Activated CD4-positive, alpha-beta T cell treated with anti-CD3 and anti-CD28 coated beads, Interleukin-2, Interleukin-6, amounts not matched to agents 100 ng/mL and 50 ng/mL, durations not matched to agents 16 hours and 8 hours (primary cell): ENCODE measurements around the gene ABCC5.
"Not testable (repeated sequence)": the region's sequence is repeated elsewhere in the genome, so short reads cannot be mapped to it uniquely, and the experiment has no call there.

Experiments
- DNase-seq: peaks from one replicate; pipeline ENCODE4 v3.0.0-alpha.2; 2020

Gene ABCC5

DNA sequence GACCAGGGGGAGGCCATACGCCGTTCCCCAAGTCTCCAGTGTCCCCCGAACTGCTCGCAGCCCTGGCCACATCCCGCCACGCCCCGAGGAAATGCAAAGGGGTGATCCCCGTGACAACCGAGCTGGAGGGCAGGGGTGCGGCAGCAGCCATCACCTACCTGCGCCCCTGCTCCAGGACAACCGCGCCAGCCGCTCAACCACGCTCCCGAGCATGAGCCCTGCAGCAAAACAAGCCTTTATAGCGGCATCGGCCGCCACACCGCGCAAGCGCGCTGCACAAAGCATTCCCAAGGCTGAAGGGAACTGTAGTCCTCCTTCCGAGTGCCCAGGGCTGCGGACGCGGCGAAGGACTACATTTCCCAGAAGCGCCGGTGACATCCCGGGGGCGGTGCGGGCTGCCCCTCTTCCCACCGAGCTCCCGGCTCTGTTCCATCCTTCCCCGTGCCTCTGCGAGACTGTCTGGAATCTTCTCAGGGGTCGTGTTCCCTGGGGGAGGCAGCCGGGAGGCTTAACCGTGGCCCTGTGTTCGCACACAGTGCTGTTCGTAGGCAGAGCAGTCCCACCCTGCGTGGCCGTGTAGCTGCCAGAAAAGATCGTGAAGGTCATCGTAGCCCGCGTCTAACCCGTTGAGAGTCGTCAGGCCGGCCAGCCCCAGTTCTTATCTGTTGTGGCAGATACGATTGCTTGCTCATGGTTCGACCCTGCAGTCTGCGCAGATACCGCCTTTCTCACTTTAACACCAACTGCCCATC is at the start of gene ABCC5:
Gene ABCC5, minus strand, starts transcription at position 213 of the 752 bp plus-strand sequence. CDS start 3,492 bp downstream, outside the sequence.
- DNase-seq, result peak; percentile 92

DNA sequence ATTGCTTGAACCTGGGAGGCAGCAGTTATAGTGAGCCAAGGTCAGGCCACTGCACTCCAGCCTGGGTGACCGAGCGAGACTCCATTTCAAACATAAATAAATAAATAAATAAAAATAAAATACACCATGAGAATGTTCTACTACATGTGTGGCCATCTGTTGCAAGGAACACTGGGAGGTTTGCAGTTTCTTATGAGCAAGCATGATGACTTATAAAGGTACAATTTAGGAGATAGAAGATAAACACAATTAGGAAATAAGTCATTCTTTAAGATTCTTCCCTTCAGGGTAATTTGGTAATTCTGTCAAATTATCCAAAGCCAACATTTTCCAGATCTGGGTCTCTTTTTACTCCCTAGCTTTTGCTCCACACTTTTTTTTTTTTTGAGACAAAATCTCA is 48.5 kb upstream of the ABCC5 start:
- DNase-seq, result no peak

DNA sequence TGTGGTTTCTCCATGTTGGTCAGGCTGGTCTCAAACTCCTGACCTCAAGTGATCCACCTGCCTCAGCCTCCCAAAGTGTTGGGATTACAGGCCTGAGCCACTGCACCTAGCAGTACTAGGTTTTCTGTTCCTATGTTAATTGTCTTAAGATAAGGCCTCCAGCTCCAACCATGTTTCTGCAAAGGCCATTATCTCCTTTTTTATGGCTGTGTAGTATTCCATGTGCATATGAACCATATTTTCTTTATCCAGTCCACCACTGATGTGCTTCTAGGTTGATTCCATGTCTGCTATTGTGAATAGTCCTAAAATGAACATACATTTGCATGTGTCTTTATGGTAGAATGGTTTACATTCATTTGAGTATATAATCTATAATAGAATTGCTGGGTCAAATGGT is 45.0 kb upstream of the ABCC5 start:
- DNase-seq, result no peak

DNA sequence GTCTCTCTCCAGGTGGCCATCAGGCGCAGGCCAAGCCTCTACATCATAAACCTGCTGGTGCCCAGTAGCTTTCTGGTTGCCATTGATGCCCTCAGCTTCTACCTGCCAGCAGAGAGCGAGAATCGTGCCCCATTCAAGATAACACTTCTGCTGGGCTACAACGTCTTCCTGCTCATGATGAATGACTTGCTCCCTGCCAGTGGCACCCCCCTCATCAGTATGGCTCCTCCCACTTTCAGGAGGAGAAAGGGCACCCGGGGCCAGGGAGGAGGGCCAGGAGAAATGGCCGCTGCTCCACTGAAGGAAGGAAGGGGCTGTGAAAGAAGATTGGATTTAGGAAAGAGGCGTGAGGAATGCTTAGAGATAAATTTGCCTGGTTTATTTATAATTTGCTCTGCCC is 41.7 kb upstream of the ABCC5 start:
- no peak for DNase-seq

DNA sequence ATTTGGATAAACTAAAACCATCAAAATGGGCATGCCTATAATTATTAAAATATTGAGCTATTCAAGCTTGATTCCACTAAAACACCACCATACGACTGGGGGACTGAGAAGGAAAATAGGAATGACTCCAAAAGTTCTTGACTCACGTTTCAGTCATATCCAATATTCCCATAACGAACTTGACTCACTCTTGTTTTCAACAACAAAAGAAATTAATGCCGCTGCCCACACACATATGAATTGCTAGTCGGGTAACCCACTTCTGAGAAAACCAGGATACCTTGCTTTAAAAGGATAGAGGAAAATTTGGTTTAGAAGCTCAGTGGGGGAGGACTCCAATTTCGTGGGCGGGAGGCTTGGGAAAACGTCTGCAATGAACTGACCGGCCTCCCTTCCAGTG is 40.3 kb upstream of the ABCC5 start:
- no peak for DNase-seq

DNA sequence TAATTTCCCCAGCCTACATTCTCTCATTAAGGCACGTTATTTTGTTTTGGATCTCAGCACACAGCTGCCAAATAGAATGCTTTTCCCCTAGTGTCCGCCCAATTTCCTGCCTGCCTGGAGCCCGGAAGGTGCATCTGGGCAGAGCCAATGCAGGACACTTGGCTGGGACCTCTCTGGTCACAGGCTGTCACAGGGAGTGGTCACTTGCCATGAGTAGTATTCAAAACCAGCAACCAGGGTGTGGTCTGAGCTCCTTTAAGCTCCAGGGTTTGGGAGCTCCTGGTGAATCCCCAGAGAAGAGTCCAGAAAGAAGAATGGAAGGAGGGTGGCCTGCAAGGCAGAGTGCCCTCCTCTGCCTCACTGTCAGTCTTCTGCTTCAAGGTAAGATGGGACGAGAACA is 35.1 kb upstream of the ABCC5 start, which contains the start of gene HTR3C:
Gene HTR3C, plus strand, starts transcription at position 281 of the 400 bp plus-strand sequence. Its CDS starts 34 bp downstream, at position 315.
- DNase-seq, result no peak

DNA sequence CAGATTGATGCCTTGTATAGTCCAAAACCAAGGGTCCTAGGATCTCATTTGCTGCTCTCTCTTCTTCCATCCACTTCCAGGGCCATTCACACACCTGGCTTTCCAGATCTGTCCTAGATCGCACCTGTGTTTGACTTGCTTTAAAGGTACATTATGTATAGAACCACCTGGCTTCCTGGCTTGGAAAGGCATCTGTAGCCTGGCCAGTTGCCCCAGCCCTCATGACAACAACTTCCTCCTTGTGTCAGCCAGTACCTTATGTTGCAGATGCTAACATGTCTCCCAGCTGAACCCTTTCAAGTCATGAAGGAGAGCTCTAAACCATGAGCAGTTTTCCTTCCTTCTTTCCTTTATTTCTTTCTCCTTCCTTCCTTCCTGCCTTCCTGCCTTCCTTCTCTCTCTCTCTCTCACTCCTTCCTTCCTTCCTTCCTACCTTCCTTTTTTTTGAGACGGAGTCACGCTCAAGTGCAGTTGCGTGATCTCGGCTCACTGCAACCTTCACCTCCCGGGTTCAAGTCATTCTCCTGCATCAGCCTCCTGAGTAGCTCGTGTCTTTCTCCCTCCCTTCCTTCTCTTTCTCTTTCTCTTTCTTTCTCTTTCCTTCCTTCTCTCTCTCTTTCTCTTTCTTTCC is 32.6 kb upstream of the ABCC5 start:
- DNase-seq, result no peak

DNA sequence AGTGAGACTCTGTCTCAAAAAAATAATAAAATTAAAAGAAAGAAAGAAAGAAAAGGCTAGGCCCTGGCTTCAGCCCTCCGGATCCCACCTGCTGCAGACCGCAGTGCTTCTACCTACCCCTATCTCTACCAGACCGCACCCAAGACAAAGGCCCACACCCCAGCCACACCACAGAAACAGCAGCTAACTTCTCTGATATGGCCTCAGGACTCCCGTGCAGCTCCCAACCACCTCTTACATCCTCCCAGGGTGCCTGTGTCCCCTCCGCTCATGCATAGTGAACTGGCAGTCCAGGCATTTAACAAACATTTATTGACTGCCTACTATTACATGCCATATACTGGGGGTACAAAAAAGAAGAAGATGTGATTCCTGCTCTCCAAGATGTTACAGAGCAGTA is 28.3 kb upstream of the ABCC5 start:
- no peak for DNase-seq

DNA sequence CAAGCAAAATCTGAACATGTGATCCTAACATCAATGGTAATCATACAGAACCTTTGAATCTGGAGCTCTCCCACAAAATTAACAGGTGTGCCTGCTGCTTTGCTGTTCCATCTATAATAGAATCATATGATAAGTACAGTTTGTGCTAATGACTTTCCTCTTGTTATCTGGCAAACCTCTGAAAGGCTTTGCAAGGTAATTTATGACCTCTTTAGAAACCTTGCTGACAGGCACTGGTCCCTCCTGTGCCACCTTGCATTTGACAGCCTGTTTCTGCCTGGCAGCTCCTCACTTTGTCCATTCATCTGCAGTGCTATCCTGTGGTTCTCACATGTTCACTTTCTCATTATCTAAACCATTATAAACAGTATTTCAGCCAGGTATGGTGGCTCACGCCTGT is 24.9 kb upstream of the ABCC5 start:
- DNase-seq, result no peak

DNA sequence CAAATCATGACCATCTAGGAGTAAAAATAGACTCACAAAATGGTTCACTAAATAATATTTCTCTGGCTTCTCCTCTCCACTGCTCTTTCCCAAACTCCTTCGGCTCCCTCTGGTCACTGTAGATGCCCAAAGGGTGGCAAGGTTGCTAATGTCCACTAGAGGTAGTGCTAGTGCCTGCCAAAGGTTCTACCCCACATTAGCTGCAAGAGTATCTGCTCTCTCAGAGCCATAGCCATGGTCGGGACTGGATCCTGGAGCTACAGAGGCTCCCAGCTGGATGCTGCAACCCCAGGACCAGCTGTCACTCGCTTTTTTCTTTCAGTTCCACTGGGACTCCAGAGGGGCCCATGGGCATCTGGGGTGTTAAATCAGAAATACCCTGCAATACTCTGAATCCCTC is 22.3 kb upstream of the ABCC5 start:
- DNase-seq, result no peak

DNA sequence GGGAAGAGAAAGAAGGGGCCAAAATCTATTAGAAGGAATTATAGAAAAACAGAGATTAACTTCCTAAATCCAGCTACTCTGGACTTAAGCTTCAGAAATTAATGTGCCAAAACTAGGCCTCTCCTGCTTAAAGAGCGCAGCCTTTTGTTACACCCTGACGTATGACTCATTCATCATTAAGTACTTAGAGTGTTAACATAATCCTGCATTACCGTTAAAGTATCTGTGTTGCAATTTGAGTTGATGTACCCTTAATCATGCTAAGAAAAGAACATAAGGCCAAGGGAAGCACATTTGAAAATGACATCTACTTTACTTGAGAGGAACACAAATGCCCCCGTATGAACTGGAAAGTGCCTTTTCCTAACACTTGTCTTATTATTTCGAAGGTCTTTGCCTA is 21.7 kb upstream of the ABCC5 start:
- DNase-seq, result no peak

DNA sequence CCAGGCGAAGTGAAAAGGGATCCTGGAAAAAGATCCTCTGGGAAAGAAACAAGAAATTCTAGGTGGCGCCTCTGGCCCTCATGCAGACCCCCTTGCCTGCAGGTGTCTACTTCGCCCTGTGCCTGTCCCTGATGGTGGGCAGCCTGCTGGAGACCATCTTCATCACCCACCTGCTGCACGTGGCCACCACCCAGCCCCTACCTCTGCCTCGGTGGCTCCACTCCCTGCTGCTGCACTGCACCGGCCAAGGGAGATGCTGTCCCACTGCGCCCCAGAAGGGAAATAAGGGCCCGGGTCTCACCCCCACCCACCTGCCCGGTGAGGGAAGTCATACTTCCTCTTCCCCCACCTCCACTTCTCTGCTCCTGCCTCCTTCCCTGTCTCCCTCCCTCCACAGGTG is 20.6 kb upstream of the ABCC5 start:
- DNase-seq, result not testable (repeated sequence)

DNA sequence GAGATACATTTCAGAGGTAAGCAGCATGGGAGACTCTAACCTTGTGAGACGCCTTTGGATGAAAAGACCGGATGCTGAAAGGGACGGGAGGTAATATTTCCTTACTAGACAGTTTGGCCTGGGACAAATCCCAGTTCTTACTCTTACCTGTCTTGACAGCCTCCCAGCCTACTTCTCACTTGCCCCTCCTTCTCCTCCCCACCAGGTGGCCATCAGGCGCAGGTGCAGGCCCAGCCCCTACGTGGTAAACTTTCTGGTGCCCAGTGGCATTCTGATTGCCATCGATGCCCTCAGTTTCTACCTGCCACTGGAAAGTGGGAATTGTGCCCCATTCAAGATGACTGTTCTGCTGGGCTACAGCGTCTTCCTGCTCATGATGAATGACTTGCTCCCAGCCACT is 20.1 kb upstream of the ABCC5 start:
- DNase-seq, result no peak

DNA sequence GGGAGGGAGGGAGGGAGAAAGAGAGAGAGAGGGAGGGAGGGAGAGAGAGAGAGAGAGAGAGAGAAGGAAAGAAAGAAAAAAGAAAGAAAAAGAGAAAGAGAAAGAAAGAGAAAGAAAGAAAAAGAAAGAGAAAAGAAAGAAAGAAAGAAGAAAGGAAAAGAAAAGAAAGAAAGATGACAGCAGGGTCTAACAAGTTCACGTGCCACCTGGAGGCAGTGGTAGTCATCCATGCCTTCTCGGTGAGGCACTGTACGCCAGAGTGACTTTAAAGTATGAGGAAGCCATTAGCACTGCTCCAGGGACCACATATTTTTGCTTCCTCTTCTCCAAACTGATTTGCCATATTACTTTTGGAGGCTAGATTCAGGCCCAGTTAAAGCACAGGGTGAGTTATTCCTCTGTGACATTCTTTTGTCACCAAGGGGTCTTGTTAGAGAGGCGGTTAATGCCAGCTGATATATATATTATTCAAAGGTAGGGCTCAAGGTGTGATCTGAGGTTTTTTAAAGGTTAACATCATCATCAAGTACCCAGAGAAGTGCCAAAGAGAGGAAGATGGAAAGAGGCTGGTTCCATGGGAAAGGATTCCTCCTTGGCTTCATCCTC is 13.6 kb upstream of the ABCC5 start, which contains the start of gene HTR3D:
Gene HTR3D, plus strand, starts transcription at position 556 of the 606 bp plus-strand sequence. Its CDS starts 0 bp downstream, at position 556.
- DNase-seq, result no peak

DNA sequence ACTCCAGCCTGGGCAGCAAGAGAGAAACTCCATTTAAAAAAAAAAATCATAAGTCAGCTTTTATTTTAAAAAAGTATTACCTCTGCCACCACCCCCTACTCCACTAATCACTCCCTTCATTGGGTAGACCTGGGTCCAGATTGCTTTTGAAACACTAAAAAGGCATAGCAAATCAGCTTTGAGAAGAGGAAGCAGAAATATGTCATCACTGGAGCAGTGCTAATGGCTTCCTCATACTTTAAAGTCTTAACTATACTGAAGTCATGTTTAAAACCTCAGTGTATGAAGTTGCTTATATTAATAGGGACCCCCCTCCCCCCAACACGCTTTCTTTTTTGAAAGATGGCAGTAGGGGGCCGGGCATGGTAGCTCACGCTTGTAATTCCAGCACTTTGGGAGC is 12.9 kb upstream of the ABCC5 start:
- no peak for DNase-seq

DNA sequence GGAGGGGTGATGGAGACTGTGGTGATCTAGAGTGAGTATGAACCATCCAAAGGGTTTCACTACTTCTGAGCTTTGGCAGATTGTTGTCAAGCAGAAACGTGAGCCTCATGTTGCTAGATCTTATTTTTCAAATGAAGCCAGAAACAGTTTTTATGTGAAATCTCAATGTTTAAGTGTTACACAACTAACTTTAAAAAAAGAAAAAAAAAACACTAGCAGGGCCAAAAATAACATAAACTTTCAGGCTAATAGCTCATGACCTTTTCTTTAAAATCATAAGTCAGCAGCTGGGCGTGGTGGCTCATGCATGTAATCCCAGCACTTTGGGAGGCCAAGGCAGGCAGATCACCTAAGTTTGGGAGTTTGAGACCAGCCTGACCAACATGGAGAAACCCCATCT is 11.8 kb upstream of the ABCC5 start:
- DNase-seq, result no peak

DNA sequence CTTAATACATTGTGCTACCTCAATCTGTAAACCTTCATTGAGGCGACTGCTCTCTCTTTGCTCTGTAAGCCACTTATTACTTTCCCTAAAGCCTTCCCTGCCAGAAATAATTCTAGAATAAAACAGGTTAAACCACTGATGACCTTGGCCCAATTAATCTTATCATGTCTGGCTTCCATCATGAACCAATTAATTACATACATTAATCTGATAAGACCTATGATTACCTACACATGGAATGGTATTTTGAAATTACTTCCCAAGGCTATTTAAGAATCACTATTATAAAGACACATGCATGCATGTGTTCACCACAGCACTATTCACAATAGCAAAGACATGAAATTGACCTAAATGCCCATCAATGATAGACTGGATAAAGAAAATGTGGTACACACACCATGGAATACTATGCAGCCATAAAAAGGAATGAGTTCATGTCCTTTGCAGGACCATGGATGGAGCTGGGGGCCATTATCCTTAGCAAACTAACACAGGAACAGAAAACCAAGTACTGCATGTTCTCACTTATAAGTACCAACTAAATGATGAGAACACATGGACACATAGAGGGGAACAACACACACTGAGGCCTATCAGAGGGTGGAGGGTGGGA is 10.7 kb upstream of the ABCC5 start:
- DNase-seq, result not testable (repeated sequence)

DNA sequence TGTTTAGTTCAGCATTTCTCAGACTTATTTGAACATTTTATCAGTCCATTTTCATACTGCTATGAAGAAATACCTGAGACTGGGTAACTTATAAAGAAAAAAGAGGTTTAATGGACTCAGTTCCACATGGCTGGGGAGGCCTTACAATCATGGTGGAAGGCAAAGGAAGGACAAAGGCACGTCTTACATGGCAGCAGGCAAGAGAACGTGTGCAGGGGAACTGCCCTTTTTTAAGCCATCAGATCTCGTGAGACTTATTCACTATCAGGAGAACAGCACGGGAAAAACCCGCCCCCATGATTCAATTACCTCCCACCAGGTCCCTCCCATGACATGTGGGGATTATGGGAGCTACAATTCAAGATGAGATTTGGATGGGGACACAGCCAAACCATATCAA is 7.6 kb upstream of the ABCC5 start:
- DNase-seq, result not testable (repeated sequence)

DNA sequence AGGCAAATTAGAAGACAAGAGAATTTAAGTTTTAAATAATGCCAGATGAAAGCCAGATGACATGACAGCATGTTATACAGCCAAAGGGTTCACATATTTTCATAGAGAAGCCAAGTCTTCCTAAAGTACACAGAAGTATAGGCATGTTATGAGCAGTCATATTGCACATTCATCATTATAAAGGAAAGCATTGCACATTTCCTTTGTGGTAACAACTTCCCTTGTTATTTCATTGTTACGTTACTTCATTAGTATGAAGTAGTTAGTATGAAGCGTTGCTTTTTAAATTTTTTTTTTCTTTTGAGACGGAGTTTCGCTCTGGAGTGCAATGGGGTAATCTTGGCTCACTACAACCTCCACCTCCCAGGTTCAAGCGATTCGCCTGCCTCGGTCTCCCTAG is 4.6 kb upstream of the ABCC5 start:
- no peak for DNase-seq

DNA sequence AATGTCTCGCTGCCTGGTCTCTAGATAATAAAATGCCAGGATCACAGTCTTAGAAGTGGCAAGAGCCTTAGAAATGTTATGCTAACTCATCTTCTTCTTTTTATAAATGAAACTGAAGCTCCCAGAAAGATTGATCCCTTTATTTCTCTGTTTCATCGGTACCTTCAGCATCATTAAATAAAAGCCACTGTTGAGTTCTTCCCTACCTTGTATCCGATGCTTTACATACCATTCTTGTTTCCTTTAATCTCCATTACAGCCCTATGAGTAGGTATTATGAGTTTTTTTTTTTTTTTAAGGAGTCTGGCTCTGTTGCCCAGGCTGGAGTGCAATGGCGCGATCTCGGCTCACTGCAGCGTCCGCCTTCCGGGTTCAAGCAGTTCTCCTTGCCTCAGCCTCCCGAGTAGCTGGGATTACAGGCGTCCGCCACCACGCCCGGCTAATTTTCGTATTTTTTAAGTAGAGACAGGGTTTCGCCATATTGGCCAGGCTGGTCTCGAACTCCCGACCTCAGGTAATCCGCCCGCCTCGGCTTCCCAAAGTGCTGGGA is 815 bp upstream of the ABCC5 start:
- DNase-seq, result no peak

DNA sequence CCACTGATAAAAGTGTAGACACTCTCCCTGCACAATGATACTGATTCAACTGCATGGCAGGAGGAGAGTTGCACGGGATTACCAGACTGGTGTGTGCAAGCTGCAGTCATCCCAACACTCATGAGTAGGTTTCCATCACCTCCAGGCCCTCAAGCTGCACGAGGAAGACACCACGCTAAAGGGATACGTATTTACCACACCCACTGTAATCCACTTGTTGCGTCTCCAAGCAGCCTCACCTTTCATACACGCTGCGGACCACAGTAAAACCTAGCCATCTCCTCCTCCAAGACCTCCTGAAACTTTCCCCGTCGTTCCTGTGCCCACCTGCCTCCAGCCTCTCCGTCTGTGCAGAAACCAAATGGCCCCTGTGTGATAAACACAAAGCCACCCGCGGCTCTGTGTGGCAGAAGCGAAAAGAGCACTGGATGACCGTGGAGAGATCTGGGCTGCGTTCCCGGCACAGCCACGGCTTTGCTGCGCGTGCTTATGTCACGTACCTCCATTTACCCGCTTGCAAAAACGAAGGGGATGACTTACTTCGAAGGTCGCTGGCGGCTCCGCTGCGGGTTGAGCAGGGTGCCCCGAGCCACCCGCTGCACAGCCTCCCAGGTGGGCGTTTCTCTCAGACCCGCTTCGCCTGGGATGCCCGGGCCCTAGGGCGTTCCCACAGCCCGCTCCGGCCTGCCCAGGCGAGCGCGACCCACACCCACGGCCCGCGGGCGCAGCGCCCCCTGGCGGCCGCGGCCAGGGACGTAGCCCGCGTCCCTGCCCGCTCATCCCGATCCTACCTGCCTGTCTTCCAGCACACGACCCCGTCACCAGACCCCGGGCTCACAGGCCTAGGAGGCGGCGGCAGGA is 643 bp downstream of the ABCC5 start:
- peak; percentile 73 for DNase-seq

DNA sequence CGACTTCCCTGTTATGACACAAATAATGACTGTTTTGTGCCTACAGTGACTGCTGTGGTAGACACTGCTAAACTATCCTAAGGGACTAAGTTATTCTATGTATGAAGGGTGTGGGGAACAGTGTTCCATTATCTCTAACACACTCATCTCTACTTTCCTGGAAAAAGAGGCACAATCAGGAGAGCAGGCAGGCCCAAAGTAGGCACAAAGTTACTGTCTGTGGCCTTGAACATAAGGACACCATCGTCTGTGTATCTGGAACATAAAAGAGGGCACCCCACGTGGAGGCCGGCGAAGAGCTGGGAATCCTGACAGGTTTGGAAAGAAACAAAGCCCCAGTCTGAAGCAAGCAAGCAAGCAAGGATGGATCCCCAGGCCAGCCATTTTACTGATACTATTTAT is 1.5 kb downstream of the ABCC5 start:
- no peak for DNase-seq
